Neutrophil (primary cell): ENCODE measurements around the gene ABHD2.

Source experiments
- H3K27ac ChIP-seq: fragments of 200-600 bp; sonication (generic); 2 replicates; pipeline ENCODE4 v1.5.1; 2016; ENCODE audit warnings: mild to moderate bottlenecking, moderate library complexity
- H3K27me3 ChIP-seq: fragments of 200-600 bp; sonication (generic); 2 replicates; pipeline ENCODE4 v1.6.0; 2016; ENCODE audit warnings: mild to moderate bottlenecking
- H3K36me3 ChIP-seq: fragments of 200-600 bp; sonication (generic); 2 replicates; pipeline ENCODE4 v1.5.1; 2017
- H3K4me1 ChIP-seq, 2 experiments: fragments of 200-600 bp in 1 of 2; sonication (generic) in 1 of 2; 1 replicate in 1 of 2; 2 replicates in 1 of 2; pipeline versions ENCODE4 v1.5.1 to v1.6.1; 2013 to 2016; ENCODE audit warnings: low read depth in 1 of 2, low read length in 1 of 2, mild to moderate bottlenecking in 1 of 2, moderate library complexity in 1 of 2; ENCODE audit not compliant: control insufficient read depth in 1 of 2, insufficient read depth in 1 of 2
- H3K4me3 ChIP-seq, 2 experiments: fragments of 200-600 bp in 1 of 2; sonication (generic) in 1 of 2; 1 replicate in 1 of 2; 2 replicates in 1 of 2; pipeline ENCODE4 v1.5.1; 2013 to 2016; ENCODE audit warnings: low read depth in 1 of 2, low read length in 1 of 2, mild to moderate bottlenecking in 1 of 2, moderate library complexity in 1 of 2
- H3K9me3 ChIP-seq: fragments of 200-600 bp; sonication (generic); 2 replicates; pipeline ENCODE4 v1.5.1; 2016
- CTCF ChIP-seq: fragments of 200-600 bp; sonication (generic); IDR thresholded peaks from 2 replicates; pipeline ENCODE4 v1.5.1; 2016; ENCODE audit warnings: antibody characterized with exemption

The ABHD2 gene

GRCh38 chr15:89114990-89115389, 26.7 kb downstream of the ABHD2 start:
- peaks cover 59% of the 10 kb centered on the region for H3K36me3 ChIP-seq
- H3K27ac ChIP-seq, result peak overlapping the region; percentile 49
- H3K4me1 ChIP-seq, result peaks cover 28% of the 10 kb centered on the region in 2 experiments

GRCh38 chr15:89115547-89115946, 27.3 kb downstream of the ABHD2 start:
- no peak for TF ChIP-seq CTCF
- Histone ChIP-seq H3K27me3 (no peaks in the 10 kb centered on the region), H3K27ac (peak overlapping the region; percentile 81), H3K4me3 (no peak overlapping the region), H3K36me3 (peaks cover 62% of the 10 kb centered on the region), H3K9me3 (no peaks in the 10 kb centered on the region), H3K4me1 (peaks cover 28 to 29% of the 10 kb centered on the region in 2 experiments)

More at GRCh38 chr15:89114990-89115389, 26.7 kb downstream of the ABHD2 start:
- Histone ChIP-seq H3K9me3 (no peaks in the 10 kb centered on the region), H3K27me3 (no peaks in the 10 kb centered on the region), H3K4me3 (no peak overlapping the region)
- no peak for TF ChIP-seq CTCF

DNA sequence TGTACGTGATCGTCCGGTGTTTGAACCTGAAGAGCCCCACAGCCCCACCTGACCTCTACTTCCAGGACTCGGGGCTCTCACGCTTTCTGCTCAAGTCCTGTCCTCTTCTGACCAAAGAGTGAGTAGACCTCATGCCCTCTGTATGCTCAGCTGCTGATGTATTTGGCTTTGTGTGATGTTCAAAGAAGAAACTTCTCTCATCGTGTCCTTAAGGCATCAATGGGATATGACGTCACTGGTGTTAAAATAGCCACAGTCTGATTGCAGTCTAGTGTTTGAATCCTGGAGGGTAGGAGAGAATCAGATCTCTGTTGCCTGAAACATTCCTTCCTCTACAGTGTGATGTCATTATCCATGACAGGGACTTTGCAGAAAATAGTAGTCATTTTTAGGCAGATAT, 28.1 kb downstream of the ABHD2 start:
- Histone ChIP-seq H3K27ac (peak overlapping the region; percentile 81), H3K36me3 (peaks cover 70% of the 10 kb centered on the region)

DNA sequence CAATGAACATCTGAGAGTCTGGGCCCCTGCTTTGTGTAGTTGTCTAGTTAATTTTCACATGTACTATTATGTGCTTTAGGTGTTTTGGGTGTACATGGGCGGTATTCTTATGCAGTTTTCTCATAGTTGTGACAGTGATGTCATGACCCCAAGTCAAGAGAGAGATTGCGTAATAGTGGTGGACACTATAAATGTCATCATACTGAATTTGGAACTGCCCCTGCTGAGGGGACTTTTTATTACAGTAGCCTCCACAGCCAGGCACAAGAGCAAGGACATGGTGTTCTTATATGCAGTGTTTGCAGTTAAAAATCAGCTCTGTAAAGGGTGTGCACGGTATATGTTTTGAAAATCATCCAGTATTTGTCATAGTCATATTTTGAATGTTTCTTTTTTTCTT, 29.5 kb downstream of the ABHD2 start:
- no peak overlapping the region for H3K4me3 ChIP-seq
- H3K27ac ChIP-seq, result peak overlapping the region; percentile 81
- peaks cover 84% of the 10 kb centered on the region for H3K36me3 ChIP-seq
- H3K27me3 ChIP-seq, result no peaks in the 10 kb centered on the region
- peaks cover 28 to 29% of the 10 kb centered on the region in 2 experiments for H3K4me1 ChIP-seq
- no peaks in the 10 kb centered on the region for H3K9me3 ChIP-seq
- no peak for TF ChIP-seq CTCF

More for the DNA sequence above, 28.1 kb downstream of the ABHD2 start:
- no peak for TF ChIP-seq CTCF
- Histone ChIP-seq H3K4me3 (no peak overlapping the region), H3K27me3 (no peaks in the 10 kb centered on the region), H3K9me3 (no peaks in the 10 kb centered on the region), H3K4me1 (peaks cover 28 to 29% of the 10 kb centered on the region in 2 experiments)

DNA sequence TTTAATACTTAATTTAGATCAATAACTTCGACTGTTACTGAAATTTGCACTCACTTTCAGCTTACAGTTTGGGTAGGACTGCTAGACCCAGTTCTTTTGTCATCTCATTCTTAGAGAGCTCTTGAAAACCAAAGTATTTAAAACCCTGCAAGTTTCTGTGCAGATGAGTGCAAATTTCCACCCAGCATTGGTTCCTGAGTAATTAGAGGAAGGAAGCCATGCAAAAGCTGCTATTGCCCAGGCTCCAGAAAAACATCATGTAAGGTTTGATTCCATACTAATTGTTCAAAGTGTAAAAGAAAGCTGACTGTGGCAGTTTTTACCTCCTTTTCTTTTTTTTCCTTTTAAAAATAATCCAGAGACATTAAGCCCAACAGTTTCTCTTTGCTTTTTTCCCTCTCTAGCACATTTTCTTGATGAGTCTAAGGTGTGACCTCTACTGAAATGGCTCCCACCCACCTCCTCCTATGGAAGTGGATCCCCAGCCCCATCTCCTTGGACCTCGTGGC, 30.3 kb downstream of the ABHD2 start:
- Histone ChIP-seq H3K4me1 (peaks cover 28 to 29% of the 10 kb centered on the region in 2 experiments), H3K36me3 (peaks cover 92% of the 10 kb centered on the region)

More for the DNA sequence above, 30.3 kb downstream of the ABHD2 start:
- H3K27me3 ChIP-seq, result no peaks in the 10 kb centered on the region
- TF ChIP-seq CTCF, result no peak
- no peak overlapping the region for H3K4me3 ChIP-seq
- peak overlapping the region; percentile 81 for H3K27ac ChIP-seq
- no peaks in the 10 kb centered on the region for H3K9me3 ChIP-seq
